ENCODE results near the gene TOGARAM2.

TOGARAM2 gene

GRCh38 chr2:28981016-28981441 is at the start of gene TOGARAM2:
Gene TOGARAM2, plus strand, starts transcription at chr2:28981298. Its CDS starts 13,537 bp downstream, at chr2:28994835.
- DNase-seq (ENCODE audit: low spot score) (no peak), FAIRE-seq (no peak)

DNA sequence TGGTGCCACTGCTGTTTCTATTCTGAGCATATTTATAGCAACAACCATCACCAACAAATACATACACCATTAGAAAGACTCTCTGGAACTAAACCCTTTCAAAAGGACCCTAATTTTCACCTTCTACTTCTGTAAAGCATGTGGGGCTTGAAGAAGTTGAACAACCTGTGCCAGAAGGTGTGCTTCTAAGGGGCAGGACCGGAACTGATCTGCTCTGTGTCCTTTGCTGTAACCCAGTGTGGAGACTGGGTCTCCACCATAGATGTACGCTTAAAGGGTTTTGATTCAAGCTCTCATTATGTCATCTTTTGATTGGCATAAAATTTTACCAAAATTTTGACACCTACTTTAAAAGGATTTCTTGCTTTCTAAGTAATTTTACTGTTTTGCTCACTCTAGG is 46.3 kb upstream of the TOGARAM2 start:
- FAIRE-seq (no peak), DNase-seq (ENCODE audit: low spot score) (no peak)

DNA sequence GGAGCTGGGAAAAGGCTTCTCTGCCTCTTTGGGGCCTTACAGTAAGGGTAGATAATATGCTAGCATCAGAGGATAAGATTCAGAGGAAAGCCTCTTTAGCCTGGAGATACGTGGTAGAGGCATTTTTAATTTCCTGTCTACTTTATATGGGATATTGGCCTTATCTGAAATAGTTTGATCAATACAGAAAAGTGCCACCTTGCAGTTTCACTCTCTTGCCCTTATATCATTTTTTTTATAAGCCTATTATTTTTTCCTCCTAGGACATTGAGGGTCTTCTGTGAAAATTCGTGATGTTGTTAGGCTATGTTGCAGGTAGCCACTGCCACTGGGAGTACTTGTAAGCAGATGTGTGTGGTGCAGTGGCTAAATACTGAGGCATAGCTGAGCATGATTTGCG is 40.1 kb upstream of the TOGARAM2 start:
- no peak for FAIRE-seq
- no peak for DNase-seq (ENCODE audit: low spot score)

GRCh38 chr2:28944535-28945248 is 36.4 kb upstream of the TOGARAM2 start:
- no peak for FAIRE-seq
- no peak for DNase-seq (ENCODE audit: low spot score)

DNA sequence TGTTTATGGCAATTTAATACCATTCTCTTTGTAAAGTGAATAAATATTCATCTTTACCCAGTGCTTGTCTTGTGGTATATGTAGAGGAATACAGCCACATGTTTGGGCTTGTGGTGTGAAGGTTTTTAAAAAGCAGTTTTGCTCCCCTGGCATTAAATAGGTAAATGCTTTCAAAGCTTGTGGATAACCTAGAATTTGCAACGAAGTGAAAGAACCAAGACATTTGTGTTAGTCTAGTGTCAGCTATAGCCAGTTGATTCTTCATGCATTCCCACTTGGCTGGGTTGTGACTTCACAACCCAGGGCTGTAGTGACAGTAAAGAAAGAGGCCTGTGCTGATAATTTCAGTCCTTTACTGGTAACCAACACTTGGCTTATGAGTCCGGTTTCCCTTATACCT is 32.9 kb upstream of the TOGARAM2 start:
- FAIRE-seq (no peak), DNase-seq (ENCODE audit: low spot score) (no peak)

DNA sequence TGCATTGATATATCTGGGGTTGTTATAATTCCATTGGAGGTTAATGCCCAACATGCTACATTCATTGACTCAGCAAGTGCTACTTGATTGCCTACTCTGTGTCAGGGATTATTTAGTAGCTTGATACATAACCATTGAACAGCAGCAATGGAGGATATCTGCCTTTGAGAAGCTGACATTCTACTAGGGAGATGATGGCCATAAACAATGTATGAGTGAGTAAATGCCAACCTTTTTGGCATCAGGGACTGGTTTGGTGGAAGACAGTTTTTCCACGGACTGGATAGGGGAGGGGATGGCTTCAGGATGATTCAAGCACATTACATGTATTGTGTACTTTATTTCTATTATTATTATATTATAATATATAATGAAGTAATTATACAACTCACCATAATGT is 31.9 kb upstream of the TOGARAM2 start:
- FAIRE-seq (no peak), DNase-seq (ENCODE audit: low spot score) (no peak)

DNA sequence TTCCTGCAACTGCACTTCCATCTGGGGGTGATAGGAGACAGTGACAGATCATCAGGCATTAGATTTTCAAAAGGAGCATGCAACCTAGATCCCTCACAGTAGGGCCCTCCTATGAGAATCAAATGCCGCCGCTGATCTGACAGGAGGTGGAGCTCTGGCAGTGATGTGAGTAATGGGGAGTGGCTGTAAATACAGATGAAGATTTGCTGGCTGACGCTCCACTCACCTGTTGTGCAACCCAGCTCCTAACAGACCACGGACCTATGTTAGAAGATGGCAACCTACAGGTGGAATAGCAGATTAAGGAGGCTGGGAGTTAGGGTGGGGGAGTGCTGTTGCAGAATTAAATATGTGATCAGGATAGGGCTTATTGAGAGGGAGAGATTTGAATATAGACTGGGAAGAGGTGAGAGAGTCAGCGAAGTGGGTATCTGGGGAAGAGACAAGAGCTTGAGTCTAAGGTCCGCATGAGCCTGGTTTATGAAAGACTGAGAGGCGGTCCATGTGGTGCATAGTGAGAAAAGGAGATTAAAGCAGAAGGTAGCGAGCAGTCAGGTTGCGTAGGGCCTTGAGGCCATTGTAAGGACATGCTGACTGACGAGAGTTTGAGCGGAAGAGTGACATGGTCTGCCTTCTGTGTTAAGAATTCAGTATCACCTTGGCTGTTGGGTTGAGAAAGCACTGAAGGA is 31.3 kb upstream of the TOGARAM2 start:
- FAIRE-seq (no peak), DNase-seq (ENCODE audit: low spot score) (no peak)

- DNase-seq (ENCODE audit: low spot score): no peak
- FAIRE-seq: no peak
These were observed 30.0 kb upstream of the TOGARAM2 start for GRCh38 chr2:28950941-28951630.

- no peak for DNase-seq (ENCODE audit: low spot score)
- no peak for FAIRE-seq
These were observed 28.9 kb upstream of the TOGARAM2 start for GRCh38 chr2:28951910-28952835.

DNA sequence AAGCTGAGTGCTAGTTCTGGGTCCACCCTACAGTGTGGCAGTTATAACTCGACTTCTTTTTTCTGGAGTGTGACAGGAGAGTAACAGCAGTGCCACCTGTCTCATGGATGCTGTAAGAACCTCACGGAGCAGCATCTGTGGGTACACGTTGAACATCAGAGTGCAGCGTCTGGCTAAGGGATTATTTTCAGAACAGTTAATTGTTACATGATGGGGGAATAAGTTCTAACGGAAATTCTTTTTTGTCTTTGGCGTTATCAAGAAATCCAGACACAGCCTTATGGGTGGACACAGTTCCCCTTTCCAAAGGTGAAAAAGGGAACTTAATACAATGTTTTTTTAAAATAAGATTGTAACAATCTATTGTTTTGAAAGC is 28.3 kb upstream of the TOGARAM2 start:
- no peak for FAIRE-seq
- DNase-seq (ENCODE audit: low spot score): no peak

GRCh38 chr2:28955467-28955866 is 25.6 kb upstream of the TOGARAM2 start:
- no peak for DNase-seq (ENCODE audit: low spot score)
- FAIRE-seq: no peak

- DNase-seq (ENCODE audit: low spot score): no peak
- FAIRE-seq: no peak
These were observed 24.7 kb upstream of the TOGARAM2 start for GRCh38 chr2:28956415-28956826.

- FAIRE-seq (no peak), DNase-seq (ENCODE audit: low spot score) (no peak)
These were observed 24.2 kb upstream of the TOGARAM2 start for GRCh38 chr2:28956890-28957289.

DNA sequence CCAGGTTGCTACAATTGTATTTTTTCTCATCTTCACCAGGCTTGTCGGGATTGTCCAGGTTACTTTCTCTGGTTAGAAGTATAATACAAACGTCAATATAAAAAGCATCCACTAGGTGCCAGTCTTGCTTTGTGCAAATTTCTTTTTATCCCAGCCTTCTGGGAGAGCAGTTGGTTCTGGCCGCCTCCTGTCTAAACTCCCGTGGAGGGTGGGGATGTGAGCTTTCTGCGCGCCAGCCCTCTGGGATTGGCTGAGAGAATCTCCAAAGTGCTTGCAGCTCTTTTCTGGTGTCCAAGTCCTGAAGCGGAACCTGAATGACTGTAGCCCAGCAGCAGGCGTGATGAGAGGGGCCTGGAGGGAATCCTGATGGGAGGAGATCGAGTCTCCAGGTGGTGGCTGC is 22.4 kb upstream of the TOGARAM2 start:
- DNase-seq (ENCODE audit: low spot score): peak; percentile 62

GRCh38 chr2:28960401-28960800 is 20.7 kb upstream of the TOGARAM2 start:
- DNase-seq (ENCODE audit: low spot score) (no peak), FAIRE-seq (no peak)

More for the DNA sequence above, 22.4 kb upstream of the TOGARAM2 start:
- FAIRE-seq: peak; percentile 59

- FAIRE-seq (no peak), DNase-seq (ENCODE audit: low spot score) (no peak)
These were observed 18.6 kb upstream of the TOGARAM2 start for GRCh38 chr2:28962505-28962904.

- DNase-seq (ENCODE audit: low spot score) (no peak), FAIRE-seq (no peak)
These were observed 10.5 kb upstream of the TOGARAM2 start for GRCh38 chr2:28970464-28971160.

GRCh38 chr2:28972778-28973335 is 8.2 kb upstream of the TOGARAM2 start:
- FAIRE-seq (no peak), DNase-seq (ENCODE audit: low spot score) (no peak)

DNA sequence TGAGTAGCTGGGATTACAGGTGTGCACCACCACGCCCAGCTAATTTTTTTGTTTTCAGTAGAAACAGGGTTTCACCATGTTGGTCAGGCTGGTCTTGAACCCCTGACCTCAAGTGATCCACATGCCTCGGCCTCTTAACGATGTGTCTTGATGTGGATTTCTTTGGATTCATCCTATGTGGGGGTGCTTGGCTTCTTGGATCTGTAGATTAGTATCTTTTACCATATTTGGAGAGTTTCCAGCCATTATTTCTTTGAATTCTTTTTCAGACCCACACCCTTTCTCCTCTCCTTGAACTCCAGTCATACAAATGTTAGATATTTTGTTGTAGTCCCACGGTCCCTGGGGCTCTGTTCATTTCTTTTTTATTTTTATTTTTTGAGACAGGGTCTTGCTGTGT is 6.8 kb upstream of the TOGARAM2 start:
- no peak for FAIRE-seq
- no peak for DNase-seq (ENCODE audit: low spot score)

- FAIRE-seq (no peak), DNase-seq (ENCODE audit: low spot score) (no peak)
These were observed 5.4 kb upstream of the TOGARAM2 start for GRCh38 chr2:28975671-28976070.
